Iris pigment epithelial cell (primary cell): ENCODE measurements around the gene SCP2D1.

Experiments
- DNase-seq: peaks from one replicate; pipeline ENCODE4 v3.0.0-alpha.2; 2011; ENCODE audit warnings: low read depth

The SCP2D1 gene

GRCh38 chr20:18815194-18815942 lies 1.8 kb downstream of the SCP2D1 start:
- DNase-seq, result no peak

DNA sequence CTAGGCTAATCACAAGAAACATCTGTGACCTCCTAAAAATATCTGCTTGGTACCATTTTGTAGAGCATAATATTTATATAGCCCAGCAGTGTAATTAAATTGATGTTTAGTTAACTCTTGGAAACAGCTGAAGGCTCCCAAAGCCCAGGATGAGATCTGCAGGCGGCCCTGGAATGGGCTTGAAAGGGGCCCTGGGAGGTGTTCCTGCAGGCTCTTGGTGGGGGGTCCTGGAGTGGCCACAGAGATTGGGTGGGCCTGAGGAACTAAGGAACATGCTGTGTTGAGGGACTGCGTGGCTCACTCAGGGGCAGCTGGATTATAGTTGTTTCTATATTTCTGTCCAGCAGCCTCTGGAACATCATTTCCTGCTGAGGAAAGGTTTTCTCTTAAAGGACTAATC lies 9.2 kb downstream of the SCP2D1 start:
- DNase-seq, result no peak

GRCh38 chr20:18831830-18832499 lies 18.4 kb downstream of the SCP2D1 start:
- no peak for DNase-seq

GRCh38 chr20:18832546-18833200 lies 19.1 kb downstream of the SCP2D1 start:
- no peak for DNase-seq

DNA sequence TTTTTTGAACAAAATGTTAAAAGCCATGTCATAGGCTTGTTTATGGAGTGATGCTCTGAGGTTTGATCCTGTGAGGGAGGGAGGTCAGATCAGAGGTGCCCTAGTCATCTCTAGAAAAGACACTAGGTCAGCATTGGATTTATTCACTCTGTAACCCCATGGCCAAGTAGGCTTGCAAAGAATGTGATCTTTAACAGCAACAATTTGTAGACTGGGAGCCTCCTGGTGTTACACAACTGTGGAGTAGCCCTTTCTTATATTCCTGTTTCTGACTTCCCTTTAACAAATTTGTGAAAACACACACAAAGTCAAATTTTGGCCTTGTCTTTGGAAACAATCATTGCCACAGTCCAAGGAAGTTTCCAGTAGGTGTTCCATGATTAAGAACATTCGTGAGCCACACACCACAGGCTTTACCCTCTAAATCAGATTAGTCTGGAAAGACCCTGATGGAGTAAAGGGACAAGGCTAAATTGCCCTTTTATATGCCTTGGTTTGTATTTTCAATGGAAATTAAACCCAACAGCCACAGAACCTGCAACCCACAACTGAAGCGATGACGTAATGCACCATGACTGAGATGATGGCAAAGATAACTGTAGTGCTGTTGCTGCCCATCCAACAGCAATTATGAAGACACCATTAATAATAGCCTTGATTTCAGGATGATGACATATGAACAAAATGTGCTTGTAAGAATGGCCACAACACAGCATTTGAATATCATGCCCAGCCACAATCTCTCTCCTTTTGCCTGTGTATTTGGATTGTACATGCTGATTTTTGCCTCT lies 22.1 kb downstream of the SCP2D1 start:
- no peak for DNase-seq

DNA sequence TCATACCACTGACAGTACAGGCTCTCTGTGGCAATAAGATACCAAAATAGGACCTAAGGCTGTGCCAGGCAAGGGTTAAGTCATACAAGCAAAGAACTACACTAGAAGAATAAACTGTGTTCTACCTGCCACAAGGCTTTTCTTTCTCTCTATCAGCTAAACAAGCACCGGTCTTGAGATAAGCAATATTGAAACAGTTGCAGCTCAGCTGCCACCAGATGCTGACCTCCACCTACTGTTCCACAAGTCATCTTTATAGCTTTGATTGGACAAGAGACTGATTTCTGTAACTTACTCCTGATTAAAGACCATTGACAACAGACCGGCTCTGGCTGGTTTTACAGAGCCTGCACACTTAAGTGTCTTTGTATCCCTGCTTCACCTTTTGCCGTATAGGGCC lies 24.1 kb downstream of the SCP2D1 start:
- no peak for DNase-seq

DNA sequence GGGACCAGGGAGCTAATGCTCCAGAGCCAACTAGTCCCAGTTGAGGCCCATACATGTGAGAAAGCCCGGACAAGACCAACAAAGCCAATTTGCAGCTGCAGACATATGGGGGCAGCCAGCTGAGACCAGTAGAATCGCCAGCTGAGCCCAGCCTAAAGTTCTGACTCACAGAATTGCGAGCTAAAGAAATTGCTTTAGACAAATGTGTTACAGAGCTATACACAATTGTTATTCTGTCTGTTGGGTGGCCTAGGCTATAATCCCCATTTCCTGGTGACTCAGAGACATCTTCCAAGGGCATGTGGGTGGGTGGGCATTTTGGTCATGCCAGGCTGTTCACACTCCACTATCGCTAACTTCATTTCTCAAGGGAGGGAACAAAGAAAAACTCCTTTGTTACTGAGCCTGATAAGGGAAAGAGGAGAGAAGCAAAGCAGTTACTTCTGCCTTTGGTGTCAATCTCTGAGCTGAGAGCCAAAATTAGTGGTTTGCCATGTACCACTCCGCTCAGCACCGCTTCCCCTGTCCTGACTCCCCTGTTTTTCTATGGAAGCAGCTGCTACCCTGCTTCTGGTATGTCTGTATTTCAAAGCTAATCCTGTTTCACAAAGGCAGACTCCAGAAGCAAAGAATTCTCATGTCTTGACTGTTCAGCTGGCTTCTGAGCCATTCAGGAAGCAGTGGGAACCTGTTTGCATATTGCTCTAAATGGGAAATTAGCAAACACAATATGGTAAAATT lies 26.1 kb downstream of the SCP2D1 start:
- no peak for DNase-seq

DNA sequence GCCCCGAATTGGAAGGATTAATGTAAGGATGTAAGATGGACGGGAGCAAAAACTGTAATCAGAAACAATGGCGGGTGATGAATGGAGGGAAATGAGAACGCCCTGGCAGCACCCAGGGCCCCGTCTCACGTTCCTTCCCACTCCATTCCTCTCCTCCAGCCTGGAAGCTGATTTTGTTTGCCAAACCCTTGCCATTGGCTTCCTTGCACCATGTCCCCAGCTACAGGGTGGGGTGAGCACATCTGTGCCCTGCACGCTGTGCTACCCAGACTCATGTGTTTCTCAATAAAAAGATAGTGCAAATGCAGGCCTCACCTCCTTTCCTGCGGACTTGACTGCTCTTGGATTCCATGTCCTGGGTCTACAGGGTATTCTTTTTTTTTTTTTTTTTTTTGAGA lies 26.7 kb downstream of the SCP2D1 start:
- no peak for DNase-seq

- no peak for DNase-seq
Observed at GRCh38 chr20:18845017-18845416, 31.4 kb downstream of the SCP2D1 start.

DNA sequence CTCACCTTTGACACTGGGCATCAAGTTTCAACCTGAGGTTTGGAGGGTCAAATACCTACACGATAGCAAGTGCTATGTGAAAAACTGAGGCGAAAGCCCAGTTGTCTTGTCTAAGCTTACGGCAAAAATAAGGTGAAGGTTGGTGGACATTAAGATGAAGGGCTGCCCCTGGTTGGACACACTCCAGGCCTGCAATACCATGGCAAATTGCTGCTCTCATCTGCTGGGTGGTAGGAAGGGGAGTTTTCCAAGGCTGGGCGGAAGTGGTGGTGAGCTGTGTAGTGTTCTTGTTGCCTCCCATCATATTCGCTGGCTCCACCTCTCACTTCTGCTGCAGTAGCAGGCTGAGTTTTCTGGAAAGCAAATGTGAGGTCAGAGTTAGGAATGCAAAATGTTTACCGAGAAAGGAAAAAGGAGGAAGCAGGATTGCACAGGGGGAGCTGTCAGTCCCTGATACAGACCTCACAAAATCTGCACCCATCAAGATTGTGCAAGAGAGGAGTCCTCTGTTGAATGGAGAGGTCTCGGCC lies 33.7 kb downstream of the SCP2D1 start:
- no peak for DNase-seq

- DNase-seq, result no peak
Observed at GRCh38 chr20:18849131-18849530, 35.5 kb downstream of the SCP2D1 start.

DNA sequence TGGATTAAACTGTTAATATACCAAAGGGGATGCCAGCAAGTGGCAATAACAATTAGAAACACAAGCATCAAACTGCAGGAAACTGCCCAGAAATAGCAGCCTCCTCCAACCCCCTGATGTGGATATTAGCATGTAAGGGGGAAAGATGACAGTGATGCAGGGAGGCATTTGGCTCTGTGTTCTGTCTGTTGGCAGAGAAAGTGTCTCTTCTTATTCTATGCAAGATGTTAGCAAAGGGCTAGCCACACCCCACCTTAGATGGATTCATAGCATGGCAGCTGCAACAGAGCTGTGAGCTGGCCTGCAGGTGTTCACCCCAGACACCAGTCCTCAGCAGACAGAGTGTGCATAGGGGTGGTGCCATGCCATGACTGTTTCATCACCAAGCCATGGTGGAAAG lies 38.0 kb downstream of the SCP2D1 start:
- DNase-seq, result no peak

GRCh38 chr20:18852318-18852717 lies 38.7 kb downstream of the SCP2D1 start:
- no peak for DNase-seq

DNA sequence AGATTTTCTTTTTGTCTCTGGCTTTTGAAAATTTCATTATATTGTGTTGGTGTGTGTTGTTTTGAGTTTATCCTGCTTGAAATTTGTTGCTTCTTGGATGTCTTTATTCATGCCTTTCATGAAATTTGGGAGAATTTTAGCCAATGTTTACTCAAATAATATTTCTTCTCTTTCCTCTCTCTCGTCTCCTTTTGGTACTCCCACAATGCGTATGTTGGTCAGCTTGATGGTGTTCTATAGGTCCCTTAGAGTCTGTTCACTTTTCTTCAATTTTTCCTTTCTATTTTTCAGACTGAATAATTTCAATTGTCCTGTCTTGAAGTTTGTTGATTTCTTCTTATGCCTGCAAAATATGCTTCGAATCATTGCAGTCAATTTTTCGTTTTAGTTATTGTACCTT lies 39.6 kb downstream of the SCP2D1 start:
- no peak for DNase-seq

DNA sequence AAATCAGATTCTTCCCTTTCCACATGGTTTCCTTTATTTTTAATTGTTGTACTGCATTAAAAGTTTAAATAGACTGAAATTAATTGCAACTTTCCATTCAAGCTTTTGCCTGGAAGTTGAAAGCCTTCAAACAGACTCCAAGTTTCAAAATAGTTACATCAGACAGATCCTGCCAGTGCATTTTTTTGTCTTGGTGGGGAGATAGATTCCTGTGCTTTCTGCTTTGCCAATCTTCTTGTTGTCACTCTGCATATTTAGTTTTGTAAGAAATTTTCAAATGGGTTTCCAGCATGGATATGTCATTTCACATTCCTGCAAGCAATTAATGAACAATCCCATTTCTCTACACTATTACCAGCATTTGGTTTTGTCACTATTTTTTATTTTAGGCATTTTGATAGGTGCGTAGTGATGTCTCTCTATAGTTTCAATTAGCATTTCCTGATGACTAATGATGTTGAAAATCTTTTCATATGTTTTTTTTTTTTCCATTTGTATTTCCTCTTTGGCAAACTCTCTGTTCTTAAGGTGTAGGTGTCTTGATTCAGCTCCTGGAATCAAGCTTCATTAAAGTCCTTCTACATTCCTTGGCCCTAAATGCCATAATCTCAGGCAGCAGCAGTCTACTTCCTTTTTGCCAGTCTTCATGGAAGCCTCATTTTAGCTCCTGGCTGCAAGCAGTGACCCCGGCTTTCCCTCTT lies 40.5 kb downstream of the SCP2D1 start:
- DNase-seq, result no peak

GRCh38 chr20:18855882-18856281 lies 42.3 kb downstream of the SCP2D1 start:
- no peak for DNase-seq

- no peak for DNase-seq
Observed at GRCh38 chr20:18856873-18857272, 43.3 kb downstream of the SCP2D1 start.

DNA sequence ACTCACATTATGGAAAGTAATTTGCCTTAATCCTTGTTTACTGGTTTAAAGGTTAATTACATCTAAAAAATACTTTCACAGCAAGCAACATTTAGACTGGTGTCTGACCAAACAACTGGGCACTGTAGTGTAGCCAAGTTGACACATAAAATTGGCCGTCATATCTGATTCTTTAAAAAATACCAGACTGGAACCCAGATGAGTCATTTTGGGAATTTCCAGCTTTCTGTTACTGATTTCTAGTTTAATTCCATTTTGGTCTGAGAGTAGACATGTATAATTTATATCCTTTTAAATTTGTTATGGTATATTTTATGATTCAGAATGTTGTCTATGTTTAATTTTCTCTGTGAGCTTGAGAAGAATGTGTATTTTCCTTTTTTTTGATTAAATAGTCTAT lies 44.1 kb downstream of the SCP2D1 start:
- no peak for DNase-seq

GRCh38 chr20:18858816-18859215 lies 45.2 kb downstream of the SCP2D1 start:
- no peak for DNase-seq
